ENCODE measurements around the gene IL19. TPM values are rescaled to one million over a fixed set of nuclear protein-coding genes. Genes with fewer than 3 reads are reported as not detected.

IL19 gene
- total and polyA plus RNA-seq, 4 donors = not detected

GRCh38 chr1:206771338-206771692 lies 742 bp downstream of the IL19 start:
- Histone ChIP-seq H3K9me3 (ENCODE audit: control insufficient read depth in 4 of 4, low read length in 3 of 4) (no peaks in the 10 kb centered on the region), H3K36me3 (ENCODE audit: control insufficient read depth in 4 of 4, insufficient read depth in 3 of 4, low read depth in 1 of 4, low read length in 3 of 4) (no peaks in the 10 kb centered on the region), H3K9ac (ENCODE audit: low read depth in 1 of 2, low read length in 2 of 2) (no peak overlapping the region), H3K27ac (ENCODE audit: low read depth in 1 of 2, low read length in 2 of 2) (no peak overlapping the region), H3K27me3 (ENCODE audit: control insufficient read depth in 4 of 4, insufficient read depth in 4 of 4, low read length in 3 of 4) (no peaks in the 10 kb centered on the region), H3K4me1 (ENCODE audit: control insufficient read depth in 4 of 4, insufficient read depth in 4 of 4, low read length in 3 of 4) (peaks cover 0 to 2% (median 0%) of the 10 kb centered on the region in 4 donors), H3K4me3 (ENCODE audit: low read depth in 1 of 3, low read length in 3 of 3) (no peak overlapping the region)
- WGBS = 78% methylated on average over 4 of the region's 4 CpGs
- no peak for TF ChIP-seq RAD21 (IDR thresholded peaks at IDR 0.05)
- TF ChIP-seq MAX (IDR thresholded peaks at IDR 0.05) = no peak
- no peak for TF ChIP-seq JUND (IDR thresholded peaks at IDR 0.05)
- TF ChIP-seq SP1 (IDR thresholded peaks at IDR 0.05) = no peak
- DNase-seq (ENCODE audit: low spot score) = no peak

GRCh38 chr1:206772243-206772937 lies 1.8 kb downstream of the IL19 start, which contains the start of gene IL10:
TSS of gene IL10 (minus strand) at chr1:206772494. CDS start at chr1:206772435, 59 bp downstream.
- Histone ChIP-seq H3K4me1 (ENCODE audit: control insufficient read depth in 4 of 4, insufficient read depth in 4 of 4, low read length in 3 of 4) (peaks cover 0 to 2% (median 0%) of the 10 kb centered on the region in 4 donors), H3K4me3 (ENCODE audit: low read depth in 1 of 3, low read length in 3 of 3) (no peak within 1 kb of the TSS), H3K36me3 (ENCODE audit: control insufficient read depth in 4 of 4, insufficient read depth in 3 of 4, low read depth in 1 of 4, low read length in 3 of 4) (no peaks in the 10 kb centered on the region), H3K9me3 (ENCODE audit: control insufficient read depth in 4 of 4, low read length in 3 of 4) (no peaks in the 10 kb centered on the region), H3K9ac (ENCODE audit: low read depth in 1 of 2, low read length in 2 of 2) (no peak within 1 kb of the TSS), H3K27ac (ENCODE audit: low read depth in 1 of 2, low read length in 2 of 2) (no peak within 1 kb of the TSS), H3K27me3 (ENCODE audit: control insufficient read depth in 4 of 4, insufficient read depth in 4 of 4, low read length in 3 of 4) (no peaks in the 10 kb centered on the region)
- DNase-seq (ENCODE audit: low spot score) = no peak
- no peak for TF ChIP-seq FOXA2 (IDR thresholded peaks at IDR 0.05)
- no peak for TF ChIP-seq JUND (IDR thresholded peaks at IDR 0.05)
- TF ChIP-seq EGR1 (IDR thresholded peaks at IDR 0.05; ENCODE audit: low read depth in 2 of 2) = no peak
- no peak for TF ChIP-seq FOXA1 (IDR thresholded peaks at IDR 0.05)
- TF ChIP-seq SP1 (IDR thresholded peaks at IDR 0.05) = no peak
- no peak for TF ChIP-seq REST (IDR thresholded peaks at IDR 0.05)
- TF ChIP-seq NR2F2 (IDR thresholded peaks at IDR 0.05) = no peak
- TF ChIP-seq HNF4A (conservative IDR thresholded peaks at IDR 0.05) = no peak
- no peak for TF ChIP-seq YY1 (IDR thresholded peaks at IDR 0.05)
- TF ChIP-seq ATF3 (IDR thresholded peaks at IDR 0.05) = no peak
- TF ChIP-seq CTCF (IDR thresholded peaks at IDR 0.05; ENCODE audit: low read depth, low read length, missing input control) = no peak
- WGBS = 84% methylated on average over 8 of the region's 8 CpGs

Data from liver (tissue), 9 donors.